ENCODE measurements around the gene TLE5. TPM values are rescaled to one million over a fixed set of nuclear protein-coding genes. Genes with fewer than 3 reads are reported as not detected.

TLE5 gene
- total RNA-seq, 1 donor from 2014 or later: 98.1 TPM

DNA sequence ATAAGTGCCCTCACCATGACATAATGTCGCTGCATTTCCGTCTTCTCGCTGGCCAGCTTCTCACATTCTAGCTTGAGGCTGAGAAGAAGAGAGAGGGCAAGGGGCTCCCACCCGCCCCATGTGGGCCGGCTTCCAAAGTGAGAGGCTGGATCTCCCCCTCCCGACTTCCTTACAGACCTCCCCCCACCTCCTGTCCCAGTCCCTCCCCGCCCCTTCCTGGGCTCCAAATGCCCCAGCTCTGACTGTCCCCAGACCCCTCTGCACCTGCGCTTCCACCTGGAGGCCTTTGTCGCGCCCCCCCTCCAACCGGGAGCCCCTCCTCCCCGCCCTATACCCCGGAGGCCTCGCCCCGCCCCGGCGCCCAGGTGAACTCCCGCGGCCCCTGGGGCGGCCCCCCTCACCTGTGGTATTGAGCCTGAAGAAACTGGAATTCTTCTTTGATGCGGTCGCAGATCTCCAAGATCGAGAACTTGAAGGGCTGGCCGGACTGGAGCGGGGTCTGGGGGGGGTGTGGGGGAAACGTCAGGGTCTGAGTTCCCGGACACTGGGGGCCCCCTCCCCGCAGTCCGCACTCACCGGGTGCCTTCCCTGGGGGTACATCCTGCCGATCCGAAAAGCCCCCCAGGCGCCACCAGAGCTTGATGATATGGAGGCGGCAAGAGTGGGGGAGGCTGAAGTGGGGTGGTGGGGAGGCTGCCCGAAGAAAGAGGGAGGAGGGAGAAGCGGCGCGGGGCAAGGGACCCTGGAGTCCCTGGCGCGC lies 33.8 kb downstream of the TLE5 start:
- Histone ChIP-seq H3K27me3 (ENCODE audit: control insufficient read depth in 3 of 3, insufficient read depth in 3 of 3, low read length in 3 of 3) (no peaks in the 10 kb centered on the region), H3K4me3 (ENCODE audit: low read length in 3 of 3) (peak overlapping the region; percentile 30 to 68 (median 67)), H3K4me1 (ENCODE audit: control insufficient read depth in 3 of 3, insufficient read depth in 3 of 3, low read length in 3 of 3) (peaks cover 3 to 6% (median 5%) of the 10 kb centered on the region in 3 donors), H3K9ac (ENCODE audit: low read depth in 1 of 3, low read length in 3 of 3) (peak overlapping the region; percentile 72 to 81 (median 81)), H3K9me3 (ENCODE audit: control insufficient read depth in 3 of 3, low read length in 3 of 3) (no peaks in the 10 kb centered on the region), H3K36me3 (ENCODE audit: control insufficient read depth in 3 of 3, insufficient read depth in 3 of 3, low read length in 3 of 3) (peaks cover 0 to 3% (median 0%) of the 10 kb centered on the region in 3 donors), H3K27ac (ENCODE audit: low read depth, low read length) (no peak overlapping the region)

DNA sequence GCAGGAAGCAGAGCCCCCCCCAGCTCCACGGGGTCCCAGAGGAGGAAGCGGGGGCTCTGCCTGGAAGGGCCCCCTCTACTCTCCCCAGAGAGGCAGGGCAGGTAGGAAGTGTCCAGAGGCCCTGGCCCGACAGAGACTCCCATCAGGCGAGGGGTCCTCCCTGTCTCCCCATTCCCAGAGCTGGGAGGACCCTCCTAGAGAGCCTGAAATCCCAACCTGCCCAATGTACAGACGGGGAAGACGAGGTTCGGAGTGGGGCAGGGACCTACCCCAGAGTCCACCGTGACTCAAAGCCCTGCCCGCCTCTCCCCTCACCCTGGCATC lies 34.4 kb downstream of the TLE5 start:
- Histone ChIP-seq H3K36me3 (ENCODE audit: control insufficient read depth in 3 of 3, insufficient read depth in 3 of 3, low read length in 3 of 3) (peaks cover 0 to 3% (median 0%) of the 10 kb centered on the region in 3 donors), H3K4me1 (ENCODE audit: control insufficient read depth in 3 of 3, insufficient read depth in 3 of 3, low read length in 3 of 3) (peaks cover 3 to 6% (median 5%) of the 10 kb centered on the region in 3 donors), H3K27me3 (ENCODE audit: control insufficient read depth in 3 of 3, insufficient read depth in 3 of 3, low read length in 3 of 3) (no peaks in the 10 kb centered on the region), H3K4me3 (ENCODE audit: low read length in 3 of 3) (peak overlapping the region in 1 of 3 donors; percentile 41), H3K9me3 (ENCODE audit: control insufficient read depth in 3 of 3, low read length in 3 of 3) (no peaks in the 10 kb centered on the region), H3K9ac (ENCODE audit: low read depth in 1 of 3, low read length in 3 of 3) (no peak overlapping the region), H3K27ac (ENCODE audit: low read depth, low read length) (no peak overlapping the region)

DNA sequence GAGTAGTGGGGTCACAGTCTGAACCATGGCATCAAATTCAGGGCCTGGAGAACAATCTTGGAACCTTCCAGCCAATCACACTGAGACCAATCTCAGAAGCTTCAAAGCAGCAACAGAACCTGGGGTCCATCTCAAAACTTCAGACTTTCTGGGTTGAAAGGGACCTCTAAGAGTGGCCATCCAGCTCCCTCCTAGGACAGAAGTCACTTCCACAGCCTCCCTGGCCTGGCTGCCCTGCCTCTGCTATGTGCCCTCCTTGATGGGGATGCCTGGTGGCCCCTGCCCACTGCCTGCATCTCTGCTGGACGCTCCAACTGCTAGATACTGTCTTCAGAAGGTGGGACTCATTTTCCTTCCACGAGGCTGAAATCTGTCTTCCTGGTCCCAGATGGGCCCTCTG lies 35.0 kb downstream of the TLE5 start:
- no peaks in the 10 kb centered on the region for H3K9me3 ChIP-seq (ENCODE audit: control insufficient read depth in 3 of 3, low read length in 3 of 3)
- no peaks in the 10 kb centered on the region for H3K27me3 ChIP-seq (ENCODE audit: control insufficient read depth in 3 of 3, insufficient read depth in 3 of 3, low read length in 3 of 3)
- H3K4me3 ChIP-seq (ENCODE audit: low read length in 3 of 3): no peak overlapping the region
- no peak overlapping the region for H3K9ac ChIP-seq (ENCODE audit: low read depth in 1 of 3, low read length in 3 of 3)
- H3K27ac ChIP-seq (ENCODE audit: low read depth, low read length): no peak overlapping the region
- H3K36me3 ChIP-seq (ENCODE audit: control insufficient read depth in 3 of 3, insufficient read depth in 3 of 3, low read length in 3 of 3): peaks cover 0 to 3% (median 0%) of the 10 kb centered on the region in 3 donors
- peaks cover 3 to 6% (median 5%) of the 10 kb centered on the region in 3 donors for H3K4me1 ChIP-seq (ENCODE audit: control insufficient read depth in 3 of 3, insufficient read depth in 3 of 3, low read length in 3 of 3)

DNA sequence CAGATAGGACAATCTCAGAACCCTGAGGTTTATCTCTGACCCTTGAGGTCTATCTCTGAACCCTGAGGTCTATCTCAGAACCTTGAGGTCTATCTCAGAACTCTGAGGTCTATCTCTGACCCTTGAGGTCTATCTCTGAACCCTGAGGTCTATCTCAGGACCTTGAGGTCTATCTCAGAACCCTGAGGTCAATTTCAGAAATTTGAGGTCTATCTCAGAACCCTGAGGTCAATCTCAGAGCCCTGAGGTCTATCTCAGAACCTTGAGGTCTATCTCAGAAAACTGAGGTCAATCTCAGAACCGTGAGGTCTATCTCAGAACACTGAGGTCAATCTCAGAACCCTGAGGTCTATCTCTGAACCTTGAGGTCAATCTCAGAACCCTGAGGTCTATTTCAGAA lies 35.5 kb downstream of the TLE5 start:
- Histone ChIP-seq H3K4me3 (ENCODE audit: low read length in 3 of 3) (no peak overlapping the region), H3K9me3 (ENCODE audit: control insufficient read depth in 3 of 3, low read length in 3 of 3) (no peaks in the 10 kb centered on the region), H3K36me3 (ENCODE audit: control insufficient read depth in 3 of 3, insufficient read depth in 3 of 3, low read length in 3 of 3) (peaks cover 0 to 3% (median 0%) of the 10 kb centered on the region in 3 donors), H3K27me3 (ENCODE audit: control insufficient read depth in 3 of 3, insufficient read depth in 3 of 3, low read length in 3 of 3) (no peaks in the 10 kb centered on the region), H3K4me1 (ENCODE audit: control insufficient read depth in 3 of 3, insufficient read depth in 3 of 3, low read length in 3 of 3) (peaks cover 3 to 6% (median 5%) of the 10 kb centered on the region in 3 donors), H3K9ac (ENCODE audit: low read depth in 1 of 3, low read length in 3 of 3) (no peak overlapping the region), H3K27ac (ENCODE audit: low read depth, low read length) (no peak overlapping the region)

DNA sequence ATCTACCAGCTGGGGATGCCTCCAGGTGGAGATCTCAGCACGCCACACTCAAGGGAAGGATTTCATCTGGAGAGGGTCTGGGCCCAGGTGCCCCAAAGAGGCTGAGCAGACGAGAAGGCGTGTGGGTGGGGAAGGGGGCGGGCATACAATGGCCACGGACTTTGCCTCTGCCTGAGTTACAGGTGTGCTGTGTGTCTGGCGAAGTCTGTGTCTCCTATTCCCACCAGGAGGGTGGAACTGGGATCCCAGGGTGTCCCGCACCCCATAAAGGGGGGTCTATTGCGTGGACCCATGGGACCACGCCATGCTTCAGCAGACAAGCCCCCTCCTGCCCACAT lies 36.8 kb downstream of the TLE5 start:
- Histone ChIP-seq H3K9me3 (ENCODE audit: control insufficient read depth in 3 of 3, low read length in 3 of 3) (no peaks in the 10 kb centered on the region), H3K36me3 (ENCODE audit: control insufficient read depth in 3 of 3, insufficient read depth in 3 of 3, low read length in 3 of 3) (peaks cover 0 to 3% (median 0%) of the 10 kb centered on the region in 3 donors), H3K27ac (ENCODE audit: low read depth, low read length) (no peak overlapping the region), H3K9ac (ENCODE audit: low read depth in 1 of 3, low read length in 3 of 3) (no peak overlapping the region), H3K4me1 (ENCODE audit: control insufficient read depth in 3 of 3, insufficient read depth in 3 of 3, low read length in 3 of 3) (peaks cover 3 to 6% (median 5%) of the 10 kb centered on the region in 3 donors), H3K27me3 (ENCODE audit: control insufficient read depth in 3 of 3, insufficient read depth in 3 of 3, low read length in 3 of 3) (no peaks in the 10 kb centered on the region), H3K4me3 (ENCODE audit: low read length in 3 of 3) (no peak overlapping the region)

DNA sequence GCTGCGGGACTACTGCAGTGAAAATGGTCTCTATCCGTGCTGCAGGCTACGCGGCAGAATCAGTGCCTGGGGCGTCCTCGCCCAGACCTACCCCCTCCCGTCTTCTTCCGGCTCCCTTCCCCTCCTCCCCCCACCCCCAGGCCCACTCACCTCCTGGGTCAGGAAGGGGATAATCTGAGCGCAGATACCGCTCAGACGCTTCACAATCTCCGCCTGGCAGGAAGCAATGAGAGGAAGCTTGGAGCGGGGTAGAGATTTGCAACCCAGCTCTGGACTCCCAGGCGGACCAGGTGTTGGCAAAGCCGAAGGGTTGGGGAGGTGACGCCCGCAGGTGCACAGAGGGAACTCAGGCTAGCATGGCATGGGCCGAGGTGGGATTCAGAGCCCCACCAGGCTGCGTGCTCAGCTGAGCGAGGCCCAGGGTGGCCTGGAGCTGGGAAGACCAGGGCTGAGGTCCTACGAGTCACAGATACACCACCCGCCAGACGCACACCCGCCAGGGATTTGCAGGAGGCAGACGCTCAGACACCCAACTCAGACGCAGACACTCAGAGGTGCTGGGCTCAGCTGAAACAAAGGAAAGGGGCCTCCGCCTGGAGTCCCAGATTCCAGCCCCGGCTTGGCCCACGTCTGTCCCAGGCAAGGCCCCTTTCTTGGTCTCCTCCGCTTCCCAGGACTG lies 37.3 kb downstream of the TLE5 start:
- H3K36me3 ChIP-seq (ENCODE audit: control insufficient read depth in 3 of 3, insufficient read depth in 3 of 3, low read length in 3 of 3): peaks cover 0 to 3% (median 0%) of the 10 kb centered on the region in 3 donors

DNA sequence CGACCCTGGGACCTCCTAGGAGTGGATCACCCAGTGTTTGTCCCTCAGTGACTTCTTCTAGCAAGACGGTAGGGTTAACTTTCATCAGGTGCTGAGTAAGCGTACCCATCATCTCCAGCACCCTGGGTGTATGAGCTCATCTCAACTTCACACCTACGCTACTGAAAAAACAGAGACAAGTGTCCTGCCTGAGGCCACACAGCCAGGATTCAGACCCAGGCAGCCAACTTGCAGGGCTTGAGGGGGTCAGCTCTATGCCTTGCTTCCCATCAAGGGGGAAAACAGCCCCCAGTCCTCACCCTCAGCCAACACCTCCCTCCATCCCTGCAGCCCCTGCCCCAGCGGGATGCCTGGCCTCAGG lies 37.8 kb downstream of the TLE5 start:
- Histone ChIP-seq H3K27me3 (ENCODE audit: control insufficient read depth in 3 of 3, insufficient read depth in 3 of 3, low read length in 3 of 3) (no peaks in the 10 kb centered on the region), H3K27ac (ENCODE audit: low read depth, low read length) (no peak overlapping the region), H3K4me1 (ENCODE audit: control insufficient read depth in 3 of 3, insufficient read depth in 3 of 3, low read length in 3 of 3) (peaks cover under 1 to 5% (median 5%) of the 10 kb centered on the region in 3 donors), H3K9me3 (ENCODE audit: control insufficient read depth in 3 of 3, low read length in 3 of 3) (no peaks in the 10 kb centered on the region), H3K36me3 (ENCODE audit: control insufficient read depth in 3 of 3, insufficient read depth in 3 of 3, low read length in 3 of 3) (peaks cover 0 to 5% (median 2%) of the 10 kb centered on the region in 3 donors), H3K4me3 (ENCODE audit: low read length in 3 of 3) (no peak overlapping the region), H3K9ac (ENCODE audit: low read depth in 1 of 3, low read length in 3 of 3) (no peak overlapping the region)

More for the DNA sequence above, 37.3 kb downstream of the TLE5 start:
- H3K4me3 ChIP-seq (ENCODE audit: low read length in 3 of 3): no peak overlapping the region
- H3K4me1 ChIP-seq (ENCODE audit: control insufficient read depth in 3 of 3, insufficient read depth in 3 of 3, low read length in 3 of 3): peaks cover 3 to 6% (median 5%) of the 10 kb centered on the region in 3 donors
- H3K27ac ChIP-seq (ENCODE audit: low read depth, low read length): no peak overlapping the region
- H3K9me3 ChIP-seq (ENCODE audit: control insufficient read depth in 3 of 3, low read length in 3 of 3): no peaks in the 10 kb centered on the region
- no peak overlapping the region for H3K9ac ChIP-seq (ENCODE audit: low read depth in 1 of 3, low read length in 3 of 3)
- H3K27me3 ChIP-seq (ENCODE audit: control insufficient read depth in 3 of 3, insufficient read depth in 3 of 3, low read length in 3 of 3): no peaks in the 10 kb centered on the region

DNA sequence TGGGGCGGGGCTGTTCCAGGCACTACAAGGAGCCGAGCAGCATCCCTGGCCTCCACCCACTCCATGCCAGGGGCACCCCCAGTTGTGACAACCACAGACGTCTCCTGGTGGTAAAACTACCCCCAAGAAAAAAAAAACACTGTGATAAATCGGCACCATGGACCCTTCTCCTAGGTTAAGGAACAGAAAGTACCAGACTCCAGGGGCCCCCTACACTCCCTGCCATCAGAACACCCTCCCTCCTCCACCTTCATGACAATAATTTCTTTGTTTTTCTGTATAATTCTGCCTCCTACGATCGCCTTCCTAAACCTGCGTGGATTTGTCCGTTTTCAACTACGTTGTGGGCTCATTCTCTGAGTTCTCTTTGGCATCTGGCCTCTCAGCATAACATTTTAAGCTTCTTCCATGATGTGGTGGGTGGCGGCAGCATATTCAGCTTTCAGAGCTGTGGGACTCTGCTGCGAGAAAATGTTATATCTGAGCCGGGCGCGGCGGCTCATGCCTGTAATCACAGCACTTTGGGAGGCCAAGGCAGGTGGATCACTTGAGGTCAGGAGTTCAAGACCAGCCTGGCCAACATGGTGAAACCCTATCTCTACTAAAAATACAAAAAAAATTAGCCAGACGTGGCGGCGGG lies 41.9 kb downstream of the TLE5 start:
- H3K4me3 ChIP-seq (ENCODE audit: low read length in 3 of 3): no peak overlapping the region
- H3K9ac ChIP-seq (ENCODE audit: low read depth in 1 of 3, low read length in 3 of 3): no peak overlapping the region

DNA sequence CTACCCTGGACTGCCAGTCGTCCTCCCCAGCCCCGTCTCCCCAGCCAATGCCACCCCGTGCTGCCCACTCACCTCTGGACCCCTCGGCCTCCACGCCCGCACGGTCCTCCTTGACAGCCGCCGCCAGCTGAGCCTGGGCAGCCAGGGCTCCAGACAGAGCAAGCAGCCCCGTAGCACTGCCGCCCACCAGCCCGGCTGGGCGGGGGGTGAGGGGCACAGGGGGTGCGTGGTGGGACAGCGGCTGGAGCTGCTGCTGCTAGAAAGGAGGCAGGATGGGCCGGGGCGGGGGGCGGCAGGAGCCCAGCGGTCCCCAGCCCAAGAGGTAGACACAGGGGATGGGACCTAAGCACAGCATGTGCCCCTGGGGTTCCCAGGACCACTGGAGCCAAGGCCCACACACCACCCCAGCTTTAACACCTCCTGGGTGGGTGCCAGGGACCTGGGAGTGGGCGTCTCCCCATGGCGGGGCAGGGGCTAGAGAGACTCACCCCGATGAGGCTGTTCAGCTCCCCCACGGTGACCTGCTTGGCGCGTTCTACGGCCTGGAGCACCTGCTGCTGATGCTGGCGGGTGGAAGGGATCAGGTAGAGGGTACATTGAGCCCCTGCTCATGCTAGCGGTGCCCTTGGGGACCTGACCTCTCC lies 43.0 kb downstream of the TLE5 start:
- no peaks in the 10 kb centered on the region for H3K4me1 ChIP-seq (ENCODE audit: control insufficient read depth in 3 of 3, insufficient read depth in 3 of 3, low read length in 3 of 3)
- no peak overlapping the region for H3K27ac ChIP-seq (ENCODE audit: low read depth, low read length)
- no peaks in the 10 kb centered on the region for H3K9me3 ChIP-seq (ENCODE audit: control insufficient read depth in 3 of 3, low read length in 3 of 3)
- H3K27me3 ChIP-seq (ENCODE audit: control insufficient read depth in 3 of 3, insufficient read depth in 3 of 3, low read length in 3 of 3): no peaks in the 10 kb centered on the region
- no peak overlapping the region for H3K4me3 ChIP-seq (ENCODE audit: low read length in 3 of 3)
- H3K9ac ChIP-seq (ENCODE audit: low read depth in 1 of 3, low read length in 3 of 3): no peak overlapping the region
- peaks cover 0 to 12% (median 10%) of the 10 kb centered on the region in 3 donors for H3K36me3 ChIP-seq (ENCODE audit: control insufficient read depth in 3 of 3, insufficient read depth in 3 of 3, low read length in 3 of 3)

More for the DNA sequence above, 41.9 kb downstream of the TLE5 start:
- H3K9me3 ChIP-seq (ENCODE audit: control insufficient read depth in 3 of 3, low read length in 3 of 3): no peaks in the 10 kb centered on the region
- H3K27me3 ChIP-seq (ENCODE audit: control insufficient read depth in 3 of 3, insufficient read depth in 3 of 3, low read length in 3 of 3): no peaks in the 10 kb centered on the region
- no peak overlapping the region for H3K27ac ChIP-seq (ENCODE audit: low read depth, low read length)
- H3K4me1 ChIP-seq (ENCODE audit: control insufficient read depth in 3 of 3, insufficient read depth in 3 of 3, low read length in 3 of 3): no peaks in the 10 kb centered on the region
- H3K36me3 ChIP-seq (ENCODE audit: control insufficient read depth in 3 of 3, insufficient read depth in 3 of 3, low read length in 3 of 3): peaks cover 0 to 7% (median 3%) of the 10 kb centered on the region in 3 donors

Measured in skeletal muscle tissue (tissue), 4 donors.